ENCODE data around the gene PDGFB.

DNA sequence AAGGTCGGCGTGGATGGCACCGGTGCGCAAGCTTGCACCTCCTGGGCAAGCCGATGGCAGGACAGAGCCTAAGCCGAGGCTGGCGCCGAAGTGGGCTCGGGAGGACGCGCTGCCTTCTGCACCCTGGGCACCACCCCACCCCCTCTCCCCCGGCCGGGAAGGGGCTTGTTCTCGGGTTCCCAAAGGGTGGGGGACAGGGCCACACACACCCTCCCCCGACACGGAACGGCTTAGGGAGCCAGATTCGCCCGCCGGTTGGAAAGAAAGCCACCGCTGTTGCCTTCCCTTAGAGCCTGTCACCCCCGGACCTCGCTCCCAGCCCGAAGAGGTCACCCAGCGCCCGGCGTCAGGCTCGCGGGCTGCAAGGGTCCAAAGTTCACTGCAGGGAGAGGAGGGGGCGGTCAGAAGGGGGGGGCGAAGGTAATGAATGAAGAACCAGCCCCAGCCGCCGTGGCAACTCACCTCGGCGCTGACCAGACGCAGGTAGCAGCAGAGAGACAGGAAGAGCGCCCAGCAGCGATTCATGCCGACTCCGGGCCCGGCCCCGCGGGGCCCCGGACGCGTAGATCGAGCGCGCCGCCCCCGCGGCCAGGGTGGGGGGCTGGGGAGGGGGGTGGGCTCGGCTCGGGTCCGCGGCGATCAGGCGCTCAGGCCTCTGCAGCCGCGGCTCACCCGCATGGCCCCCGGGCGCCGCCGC is 1.2 kb downstream of the PDGFB start:
- no peak for TF ChIP-seq SRF (IDR thresholded peaks at IDR 0.05; ENCODE audit: low read depth)
- TF ChIP-seq, protein P1, sequence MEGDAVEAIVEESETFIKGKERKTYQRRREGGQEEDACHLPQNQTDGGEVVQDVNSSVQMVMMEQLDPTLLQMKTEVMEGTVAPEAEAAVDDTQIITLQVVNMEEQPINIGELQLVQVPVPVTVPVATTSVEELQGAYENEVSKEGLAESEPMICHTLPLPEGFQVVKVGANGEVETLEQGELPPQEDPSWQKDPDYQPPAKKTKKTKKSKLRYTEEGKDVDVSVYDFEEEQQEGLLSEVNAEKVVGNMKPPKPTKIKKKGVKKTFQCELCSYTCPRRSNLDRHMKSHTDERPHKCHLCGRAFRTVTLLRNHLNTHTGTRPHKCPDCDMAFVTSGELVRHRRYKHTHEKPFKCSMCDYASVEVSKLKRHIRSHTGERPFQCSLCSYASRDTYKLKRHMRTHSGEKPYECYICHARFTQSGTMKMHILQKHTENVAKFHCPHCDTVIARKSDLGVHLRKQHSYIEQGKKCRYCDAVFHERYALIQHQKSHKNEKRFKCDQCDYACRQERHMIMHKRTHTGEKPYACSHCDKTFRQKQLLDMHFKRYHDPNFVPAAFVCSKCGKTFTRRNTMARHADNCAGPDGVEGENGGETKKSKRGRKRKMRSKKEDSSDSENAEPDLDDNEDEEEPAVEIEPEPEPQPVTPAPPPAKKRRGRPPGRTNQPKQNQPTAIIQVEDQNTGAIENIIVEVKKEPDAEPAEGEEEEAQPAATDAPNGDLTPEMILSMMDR (IDR thresholded peaks at IDR 0.05 in 2 of 3, conservative IDR thresholded peaks at IDR 0.05 in 1 of 3; ENCODE audit: borderline replicate concordance in 1 of 3, insufficient read depth in 1 of 3, low read depth in 2 of 3, low read length in 2 of 3) = no peak
- no peak for TF ChIP-seq POLR2A (IDR thresholded peaks at IDR 0.05; ENCODE audit: borderline replicate concordance, extremely low read depth, insufficient read depth, insufficient read length)
- TF ChIP-seq RAD21 (IDR thresholded peaks at IDR 0.05; ENCODE audit: low read depth) = no peak
- no peak for TF ChIP-seq ZFX (IDR thresholded peaks at IDR 0.05)
- TF ChIP-seq CEBPB (IDR thresholded peaks at IDR 0.05; ENCODE audit: low read depth) = no peak

Measured in HCT116 (cell line).